Stomach (tissue), 9 donors: ENCODE measurements around the gene KRTAP10-3. TPM values are rescaled to one million over a fixed set of nuclear protein-coding genes. Genes with fewer than 3 reads are reported as not detected.

Experiments used
- DNase-seq, 2 donors: peaks; one replicate each; pipeline versions ENCODE4 v3.0.0 to v3.0.0-alpha.2; 2013 to 2019
- H3K27ac ChIP-seq, 5 donors: fragments of 200-600 bp in 4 of 5; sonication (generic) in 4 of 5; one replicate each; pipeline ENCODE4 v1.5.1; 2013 to 2019; ENCODE audit warnings: mild to moderate bottlenecking in 1 of 5, moderate library complexity in 1 of 5
- H3K27me3 ChIP-seq, 3 donors: fragments of 200-600 bp; sonication (generic); one replicate each; pipeline ENCODE4 v1.5.1; 2017 to 2019; ENCODE audit warnings: mixed run types in 1 of 3
- H3K36me3 ChIP-seq, 4 donors: fragments of 200-600 bp; sonication (generic); 1 replicate in 3 of 4; 2 replicates in 1 of 4; pipeline ENCODE4 v1.5.1; 2016 to 2019
- H3K4me1 ChIP-seq, 4 donors: fragments of 200-600 bp; sonication (generic); one replicate each; pipeline ENCODE4 v1.5.1; 2016 to 2019
- H3K4me3 ChIP-seq, 4 donors: fragments of 200-600 bp; sonication (generic) in 3 of 4; one replicate each; pipeline ENCODE4 v1.5.1; 2016 to 2019; ENCODE audit warnings: mild to moderate bottlenecking in 1 of 4
- H3K9me3 ChIP-seq, 4 donors: fragments of 200-600 bp; sonication (generic); one replicate each; pipeline ENCODE4 v1.5.1; 2016 to 2019
- EP300 ChIP-seq: sonication (generic); formaldehyde crosslinking; IDR thresholded peaks from one replicate; pipeline ENCODE4 v1.6.1; 2017; ENCODE audit warnings: antibody characterized with exemption
- POLR2A ChIP-seq, 4 donors: fragments of 450-650 bp; IDR thresholded peaks; one replicate each; pipeline ENCODE4 v1.6.1; 2016; ENCODE audit warnings: antibody characterized with exemption in 4 of 4, control low read depth in 2 of 4, mild to moderate bottlenecking in 1 of 4, moderate library complexity in 1 of 4
- POLR2AphosphoS5 ChIP-seq, 3 donors: sonication (generic); formaldehyde crosslinking; IDR thresholded peaks; one replicate each; pipeline ENCODE4 v1.6.1; 2016; ENCODE audit warnings: antibody characterized with exemption in 3 of 3
- WGBS, 5 donors: extraction: QIAGEN DNeasy Blood & Tissue Kit in 3 of 5; methylation state at CpG; one replicate each; pipeline versions ENCODE4 v1.1.5 to v1.1.7; 2013 to 2018; 5-methylcytosine and 5-hydroxymethylcytosine counted together
- intact Hi-C: fragments of 100-400 bp; cut with DNase I; formaldehyde crosslinking; loops from one replicate; pipeline ENCODE4 v1.15.1; 2023; ENCODE audit warnings: low total_unique reads
- polyA plus RNA-seq, 3 donors: library from polyadenylated mRNA; stranded (reverse); fragments of 200-250 nt; gene quantifications; one replicate each; pipeline ENCODE4 v1.2.3, GENCODE V29; 2013
- total RNA-seq, 5 donors: library from RNA; depleted of rRNA; stranded (reverse); fragments of >200 nt; gene quantifications; one replicate each; pipeline versions ENCODE4 v1.1.0 to v1.2.3, GENCODE V29; 2014 to 2016
- TF ChIP-seq, protein P1 (sequence below), 7 experiments: fragments of 450-650 bp in 4 of 7; fragments of 200-600 bp in 3 of 7; sonication (generic) in 3 of 7; IDR thresholded peaks; one replicate each; pipeline ENCODE4 v1.5.1; 2016 to 2019; ENCODE audit warnings: antibody characterized with exemption in 7 of 7, control low read depth in 2 of 7, mild to moderate bottlenecking in 1 of 7
- donor health status: healthy with polysubstance abuse.
- donor health status: Bipolar disorder and iron deficiency.
- donor health status: healthy.

The KRTAP10-3 gene
- total and polyA plus RNA-seq, 8 donors, result not detected

DNA sequence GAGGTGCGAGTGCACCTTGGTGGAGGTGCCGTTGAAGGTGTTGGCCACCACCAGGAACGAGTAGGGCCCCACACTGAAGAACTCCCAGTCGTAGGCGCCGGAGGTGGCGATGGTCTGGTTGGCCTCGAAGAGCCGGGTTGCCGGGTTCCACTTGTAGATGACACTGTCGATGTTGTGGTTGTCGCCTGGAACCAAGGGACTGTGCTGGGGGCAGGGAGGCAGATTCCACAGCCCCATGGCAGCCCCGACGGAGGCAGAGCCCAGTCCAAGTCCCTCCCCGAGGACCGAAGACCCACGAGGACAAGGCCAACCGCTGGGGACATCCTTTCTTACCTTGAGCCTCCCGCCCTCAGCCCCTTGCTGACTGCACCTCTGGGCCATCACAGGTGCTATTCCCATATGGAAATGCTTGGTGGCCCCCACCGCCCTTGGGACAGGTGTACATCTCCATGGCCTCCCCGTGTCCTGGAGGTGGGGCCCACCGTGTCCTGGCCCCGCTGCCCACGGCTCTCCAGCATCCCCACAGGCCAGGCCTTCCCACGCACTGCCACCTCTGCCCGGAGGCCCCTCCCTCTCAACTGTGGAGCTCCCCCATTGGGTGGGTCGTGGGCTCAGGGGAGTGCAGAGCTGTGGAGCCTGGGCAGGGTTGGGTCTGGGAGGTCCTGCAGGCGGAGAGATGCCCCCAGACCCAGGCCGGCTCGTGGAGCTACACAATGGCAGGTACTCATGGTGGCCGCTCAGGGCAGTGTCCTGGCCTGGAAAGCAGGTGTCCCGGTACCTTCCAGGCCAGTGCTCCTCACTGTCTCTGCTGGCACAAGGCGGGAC, 36.5 kb downstream of the KRTAP10-3 start:
- no peaks in the 10 kb centered on the region for H3K4me1 ChIP-seq
- no peak overlapping the region for H3K4me3 ChIP-seq
- H3K36me3 ChIP-seq, result no peaks in the 10 kb centered on the region
- no peak for TF ChIP-seq POLR2A (IDR thresholded peaks at IDR 0.05)
- no peak for TF ChIP-seq POLR2AphosphoS5 (IDR thresholded peaks at IDR 0.05)
- intact Hi-C loops, result no loop called here
- H3K9me3 ChIP-seq, result no peaks in the 10 kb centered on the region
- 82 to 89% (median 88%) methylated on average over 25 to 33 of the region's 33 CpGs for WGBS, 5 donors
- peaks cover 0 to 40% (median 0%) of the 10 kb centered on the region in 3 donors for H3K27me3 ChIP-seq
- DNase-seq, result no peak
- no peak overlapping the region for H3K27ac ChIP-seq

DNA sequence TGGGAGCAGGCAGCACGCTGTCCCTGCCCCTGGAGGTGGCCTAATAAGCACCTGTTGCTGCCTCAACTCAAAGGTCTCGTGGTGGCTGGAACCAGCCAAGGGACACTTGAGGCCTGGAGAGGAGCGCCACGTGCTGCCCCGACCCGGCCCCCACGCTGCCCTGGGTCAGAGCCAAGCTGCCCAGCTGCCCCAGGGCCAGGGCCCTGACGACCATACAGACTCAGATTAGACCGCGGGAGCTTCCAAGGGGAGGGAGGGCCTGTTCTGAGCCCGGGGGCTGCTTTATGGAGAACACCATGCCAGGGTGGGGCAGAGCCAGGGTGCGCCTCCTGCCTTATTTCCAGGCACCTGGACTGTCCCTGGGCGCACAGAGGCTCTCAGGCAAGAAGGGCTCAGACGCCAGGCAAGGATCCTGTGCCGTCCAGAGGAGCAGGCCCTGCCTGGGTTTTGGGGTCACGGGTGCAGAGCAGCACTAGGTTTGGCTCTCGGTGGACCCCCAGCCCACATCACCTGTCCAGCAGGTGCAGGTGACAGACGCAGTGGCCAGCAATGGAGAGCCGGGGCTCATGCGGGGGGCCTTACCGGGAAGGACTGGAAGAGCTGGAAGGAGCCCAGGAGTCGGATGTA, 37.2 kb downstream of the KRTAP10-3 start:
- H3K36me3 ChIP-seq, result no peaks in the 10 kb centered on the region
- no peak for DNase-seq
- no peaks in the 10 kb centered on the region for H3K9me3 ChIP-seq
- 80 to 94% (median 87%) methylated on average over 6 to 22 of the region's 22 CpGs for WGBS, 5 donors
- TF ChIP-seq EP300 (no peak), POLR2A (IDR thresholded peaks at IDR 0.05) (no peak), POLR2AphosphoS5 (IDR thresholded peaks at IDR 0.05) (no peak)
- TF ChIP-seq, protein P1, sequence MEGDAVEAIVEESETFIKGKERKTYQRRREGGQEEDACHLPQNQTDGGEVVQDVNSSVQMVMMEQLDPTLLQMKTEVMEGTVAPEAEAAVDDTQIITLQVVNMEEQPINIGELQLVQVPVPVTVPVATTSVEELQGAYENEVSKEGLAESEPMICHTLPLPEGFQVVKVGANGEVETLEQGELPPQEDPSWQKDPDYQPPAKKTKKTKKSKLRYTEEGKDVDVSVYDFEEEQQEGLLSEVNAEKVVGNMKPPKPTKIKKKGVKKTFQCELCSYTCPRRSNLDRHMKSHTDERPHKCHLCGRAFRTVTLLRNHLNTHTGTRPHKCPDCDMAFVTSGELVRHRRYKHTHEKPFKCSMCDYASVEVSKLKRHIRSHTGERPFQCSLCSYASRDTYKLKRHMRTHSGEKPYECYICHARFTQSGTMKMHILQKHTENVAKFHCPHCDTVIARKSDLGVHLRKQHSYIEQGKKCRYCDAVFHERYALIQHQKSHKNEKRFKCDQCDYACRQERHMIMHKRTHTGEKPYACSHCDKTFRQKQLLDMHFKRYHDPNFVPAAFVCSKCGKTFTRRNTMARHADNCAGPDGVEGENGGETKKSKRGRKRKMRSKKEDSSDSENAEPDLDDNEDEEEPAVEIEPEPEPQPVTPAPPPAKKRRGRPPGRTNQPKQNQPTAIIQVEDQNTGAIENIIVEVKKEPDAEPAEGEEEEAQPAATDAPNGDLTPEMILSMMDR (IDR thresholded peaks at IDR 0.05), result no peak
- H3K4me1 ChIP-seq, result no peaks in the 10 kb centered on the region
- no peak overlapping the region for H3K4me3 ChIP-seq
- H3K27ac ChIP-seq, result no peak overlapping the region
- H3K27me3 ChIP-seq, result peaks cover 0 to 39% (median 0%) of the 10 kb centered on the region in 3 donors
- intact Hi-C loops, result no loop called here

DNA sequence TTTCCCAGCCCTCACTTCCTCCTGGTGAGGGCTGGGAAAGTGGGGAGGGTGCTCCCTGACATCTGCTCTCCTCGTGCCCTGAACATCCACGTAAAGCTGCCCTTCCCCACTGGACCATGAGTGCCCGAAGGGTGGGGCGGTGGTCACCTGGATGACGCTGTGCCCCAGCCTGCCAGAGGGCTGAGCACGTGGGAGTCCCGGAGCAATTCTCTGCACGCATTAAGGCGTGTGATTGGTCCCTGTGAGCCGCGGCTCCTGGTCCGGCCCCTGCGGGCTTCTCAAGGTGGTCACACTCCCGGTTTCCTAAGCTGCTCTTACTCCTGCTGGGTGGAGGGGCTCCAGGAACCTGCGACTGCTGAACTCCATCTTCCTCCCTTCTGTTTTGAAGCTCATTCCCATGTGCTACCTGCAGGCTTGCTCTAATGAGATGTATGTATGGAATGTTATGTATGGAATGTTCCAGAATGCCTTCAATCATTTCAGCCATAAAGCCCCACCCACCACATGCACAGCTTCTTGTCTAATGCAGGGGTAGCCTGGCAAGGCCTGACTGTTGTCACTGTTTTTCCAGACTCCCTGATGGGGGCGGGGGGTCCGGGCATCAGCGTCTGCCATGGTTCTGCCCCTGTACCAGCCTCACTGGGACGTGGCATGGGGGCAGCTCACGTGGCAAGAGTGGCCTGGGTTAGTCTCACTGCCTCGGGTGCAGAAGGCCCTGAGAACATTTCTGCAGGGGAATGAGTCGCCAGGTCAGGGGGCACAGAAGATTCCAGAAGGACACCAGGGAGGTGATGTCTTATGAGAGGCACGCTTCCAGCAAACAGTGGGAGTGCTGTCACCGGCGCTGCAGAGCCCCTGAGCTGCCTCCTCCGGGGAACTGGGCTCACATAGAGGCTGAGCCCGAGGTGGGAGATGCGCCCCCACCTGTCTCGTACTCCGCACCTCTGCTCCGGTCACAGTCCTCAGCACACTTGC, 38.0 kb downstream of the KRTAP10-3 start:
- TF ChIP-seq, protein P1 (IDR thresholded peaks at IDR 0.05), result no peak
- TF ChIP-seq EP300, result no peak
- no peak for TF ChIP-seq POLR2A (IDR thresholded peaks at IDR 0.05)
- TF ChIP-seq POLR2AphosphoS5 (IDR thresholded peaks at IDR 0.05), result no peak
- no peak overlapping the region for H3K27ac ChIP-seq
- no peak overlapping the region for H3K4me3 ChIP-seq
- H3K9me3 ChIP-seq, result no peaks in the 10 kb centered on the region
- 85 to 90% (median 86%) methylated on average over 22 to 31 of the region's 31 CpGs for WGBS, 5 donors
- intact Hi-C loops, result no loop called here
- peaks cover 0 to 39% (median 0%) of the 10 kb centered on the region in 3 donors for H3K27me3 ChIP-seq
- no peak for DNase-seq
- H3K36me3 ChIP-seq, result no peaks in the 10 kb centered on the region
- H3K4me1 ChIP-seq, result no peaks in the 10 kb centered on the region

DNA sequence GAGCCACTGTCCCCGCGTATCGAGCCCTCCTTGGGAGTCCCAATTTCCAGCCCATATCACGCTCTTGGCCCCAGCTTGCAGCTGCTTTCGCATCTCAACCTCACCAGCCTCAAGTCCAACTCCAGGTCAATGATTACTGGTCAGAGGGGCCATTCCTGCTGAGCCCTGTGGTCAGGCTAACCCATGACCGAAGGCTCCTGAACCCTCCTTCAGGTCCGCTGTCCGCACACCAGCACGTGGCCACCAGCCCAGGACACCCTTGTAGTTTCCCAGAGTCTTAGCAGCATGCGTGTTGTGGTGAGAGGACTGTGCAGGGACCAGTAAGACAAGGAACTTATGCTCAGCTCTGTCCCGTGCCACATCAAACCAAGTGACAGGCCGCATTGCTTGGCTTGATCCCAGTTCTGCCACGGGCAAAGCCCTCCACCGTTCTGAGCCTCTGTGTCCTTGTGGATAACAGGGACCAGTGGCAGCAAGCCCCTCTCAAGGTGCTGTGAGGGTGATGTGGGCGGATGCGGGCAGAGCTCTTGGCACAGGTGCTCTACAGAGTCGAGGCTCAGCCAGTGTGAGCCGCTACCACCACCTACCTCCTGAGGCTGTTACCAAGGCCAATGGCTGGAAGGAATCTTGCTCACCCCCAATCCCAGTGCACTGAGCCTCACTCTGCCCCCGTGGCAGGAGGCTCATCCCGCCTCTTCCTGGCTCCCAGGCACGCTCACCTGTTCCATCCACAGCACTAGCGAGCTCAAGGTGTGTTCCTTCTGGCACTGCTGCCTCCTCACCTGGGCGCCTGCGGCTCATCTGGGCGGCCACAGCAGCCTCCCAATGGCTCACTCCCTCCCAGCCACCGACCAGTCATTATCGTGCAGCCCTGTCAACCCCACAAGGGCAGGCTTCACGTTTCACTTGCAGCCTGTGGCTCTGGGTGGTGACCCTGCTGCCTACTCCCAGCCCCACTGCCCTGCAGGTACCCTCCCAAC, 39.0 kb downstream of the KRTAP10-3 start:
- H3K4me1 ChIP-seq, result no peaks in the 10 kb centered on the region
- H3K4me3 ChIP-seq, result no peak overlapping the region
- H3K27ac ChIP-seq, result no peak overlapping the region
- intact Hi-C loops, result loop anchor here (10.0 kb wide), 1 partner anchor 275 kb away; no protein-coding TSS in a partner anchor
- WGBS, 5 donors, result 84 to 89% (median 86%) methylated on average over 25 to 28 of the region's 28 CpGs
- H3K9me3 ChIP-seq, result no peaks in the 10 kb centered on the region
- H3K36me3 ChIP-seq, result no peaks in the 10 kb centered on the region
- TF ChIP-seq, protein P1 (IDR thresholded peaks at IDR 0.05), result no peak
- TF ChIP-seq POLR2A (IDR thresholded peaks at IDR 0.05), result no peak
- no peak for TF ChIP-seq POLR2AphosphoS5 (IDR thresholded peaks at IDR 0.05)
- TF ChIP-seq EP300, result no peak
- H3K27me3 ChIP-seq, result peaks cover 0 to 31% (median 0%) of the 10 kb centered on the region in 3 donors
- no peak for DNase-seq
